ENCODE measurements around the gene PDLIM1.

The PDLIM1 gene

GRCh38 chr10:95276367-95277200 is 14.2 kb downstream of the PDLIM1 start:
- Mint-ChIP-seq H3K27ac (peak overlapping the region; percentile 22), H3K4me3 (no peak overlapping the region), H3K4me1 (peaks cover 40 to 65% of the 10 kb centered on the region in 2 donors), H3K36me3 (peaks cover 0 to 4% of the 10 kb centered on the region in 2 donors), H3K9me3 (no peaks in the 10 kb centered on the region), H3K27me3 (no peaks in the 10 kb centered on the region)
- peak; percentile 84 to 85 for ATAC-seq (replicated peaks)
- no peak for DNase-seq

- H3K27me3 Mint-ChIP-seq = no peaks in the 10 kb centered on the region
Observed at GRCh38 chr10:95275726-95276366, 15.0 kb downstream of the PDLIM1 start.

GRCh38 chr10:95273393-95274312 is 17.1 kb downstream of the PDLIM1 start:
- H3K27ac Mint-ChIP-seq = no peak overlapping the region
- ATAC-seq (replicated peaks) = no peak
- no peaks in the 10 kb centered on the region for H3K9me3 Mint-ChIP-seq
- H3K4me1 Mint-ChIP-seq = peaks cover 31 to 43% of the 10 kb centered on the region in 2 donors
- no peak overlapping the region for H3K4me3 Mint-ChIP-seq
- peaks cover 3 to 14% of the 10 kb centered on the region in 2 donors for H3K36me3 Mint-ChIP-seq
- no peak for DNase-seq
- H3K27me3 Mint-ChIP-seq = no peaks in the 10 kb centered on the region

More at GRCh38 chr10:95275726-95276366, 15.0 kb downstream of the PDLIM1 start:
- H3K4me1 Mint-ChIP-seq = peaks cover 36 to 60% of the 10 kb centered on the region in 2 donors
- DNase-seq (no peak), ATAC-seq (replicated peaks) (no peak)
- H3K36me3 Mint-ChIP-seq = peaks cover 0 to 4% of the 10 kb centered on the region in 2 donors
- H3K9me3 Mint-ChIP-seq = no peaks in the 10 kb centered on the region
- no peak overlapping the region for H3K4me3 Mint-ChIP-seq
- peak overlapping the region; percentile 22 for H3K27ac Mint-ChIP-seq

- Mint-ChIP-seq H3K27ac (peak overlapping the region; percentile 79), H3K27me3 (no peaks in the 10 kb centered on the region), H3K9me3 (no peaks in the 10 kb centered on the region), H3K4me1 (peaks cover 24 to 28% of the 10 kb centered on the region in 2 donors), H3K36me3 (peaks cover 11 to 29% of the 10 kb centered on the region in 2 donors), H3K4me3 (no peak overlapping the region)
- ATAC-seq (replicated peaks) (no peak), DNase-seq (no peak)
Observed at GRCh38 chr10:95268438-95268837, 22.4 kb downstream of the PDLIM1 start.

- DNase-seq = no peak
- H3K36me3 Mint-ChIP-seq = peaks cover 16 to 40% of the 10 kb centered on the region in 2 donors
- H3K4me3 Mint-ChIP-seq = no peak overlapping the region
- no peaks in the 10 kb centered on the region for H3K9me3 Mint-ChIP-seq
- H3K27ac Mint-ChIP-seq = no peak overlapping the region
- peaks cover 25 to 36% of the 10 kb centered on the region in 2 donors for H3K4me1 Mint-ChIP-seq
- H3K27me3 Mint-ChIP-seq = no peaks in the 10 kb centered on the region
- ATAC-seq (replicated peaks) = no peak
Observed at GRCh38 chr10:95267251-95267650, 23.6 kb downstream of the PDLIM1 start.

GRCh38 chr10:95266674-95267095 is 24.1 kb downstream of the PDLIM1 start:
- H3K27ac Mint-ChIP-seq = peak overlapping the region; percentile 95
- no peaks in the 10 kb centered on the region for H3K9me3 Mint-ChIP-seq
- H3K4me3 Mint-ChIP-seq = peak overlapping the region in 1 of 2 donors; percentile 57
- ATAC-seq (replicated peaks) (peak; percentile 99 to 100), DNase-seq (no peak)
- peaks cover 21 to 43% of the 10 kb centered on the region in 2 donors for H3K36me3 Mint-ChIP-seq
- H3K4me1 Mint-ChIP-seq = peaks cover 25 to 38% of the 10 kb centered on the region in 2 donors
- H3K27me3 Mint-ChIP-seq = no peaks in the 10 kb centered on the region

- H3K9me3 Mint-ChIP-seq = no peaks in the 10 kb centered on the region
- no peaks in the 10 kb centered on the region for H3K27me3 Mint-ChIP-seq
- peaks cover 27 to 42% of the 10 kb centered on the region in 2 donors for H3K4me1 Mint-ChIP-seq
- DNase-seq = no peak
- peaks cover 21 to 46% of the 10 kb centered on the region in 2 donors for H3K36me3 Mint-ChIP-seq
- H3K27ac Mint-ChIP-seq = no peak overlapping the region
- H3K4me3 Mint-ChIP-seq = no peak overlapping the region
- no peak for ATAC-seq (replicated peaks)
Observed at GRCh38 chr10:95265572-95265971, 25.2 kb downstream of the PDLIM1 start.

GRCh38 chr10:95264227-95265051 is 26.4 kb downstream of the PDLIM1 start:
- H3K4me3 Mint-ChIP-seq = no peak overlapping the region
- no peaks in the 10 kb centered on the region for H3K27me3 Mint-ChIP-seq
- no peak overlapping the region for H3K27ac Mint-ChIP-seq
- H3K36me3 Mint-ChIP-seq = peaks cover 19 to 45% of the 10 kb centered on the region in 2 donors
- ATAC-seq (replicated peaks) (no peak), DNase-seq (no peak)
- no peaks in the 10 kb centered on the region for H3K9me3 Mint-ChIP-seq
- H3K4me1 Mint-ChIP-seq = peaks cover 27 to 45% of the 10 kb centered on the region in 2 donors

GRCh38 chr10:95263864-95264226 is 27.0 kb downstream of the PDLIM1 start:
- ATAC-seq (replicated peaks) (no peak), DNase-seq (no peak)

GRCh38 chr10:95262763-95263518 is 27.9 kb downstream of the PDLIM1 start:
- peaks cover 23 to 45% of the 10 kb centered on the region in 2 donors for H3K4me1 Mint-ChIP-seq
- peaks cover 22 to 49% of the 10 kb centered on the region in 2 donors for H3K36me3 Mint-ChIP-seq
- H3K4me3 Mint-ChIP-seq = no peak overlapping the region
- no peaks in the 10 kb centered on the region for H3K27me3 Mint-ChIP-seq
- H3K27ac Mint-ChIP-seq = peak overlapping the region; percentile 37
- DNase-seq (no peak), ATAC-seq (replicated peaks) (no peak)
- peaks cover 0 to under 1% of the 10 kb centered on the region in 2 donors for H3K9me3 Mint-ChIP-seq

More at GRCh38 chr10:95263864-95264226, 27.0 kb downstream of the PDLIM1 start:
- no peak overlapping the region for H3K4me3 Mint-ChIP-seq
- H3K9me3 Mint-ChIP-seq = no peaks in the 10 kb centered on the region
- peaks cover 24 to 45% of the 10 kb centered on the region in 2 donors for H3K4me1 Mint-ChIP-seq
- H3K36me3 Mint-ChIP-seq = peaks cover 19 to 47% of the 10 kb centered on the region in 2 donors
- no peaks in the 10 kb centered on the region for H3K27me3 Mint-ChIP-seq
- peak overlapping the region; percentile 21 for H3K27ac Mint-ChIP-seq

GRCh38 chr10:95261926-95262325 is 28.9 kb downstream of the PDLIM1 start:
- Mint-ChIP-seq H3K9me3 (peaks cover 0 to 3% of the 10 kb centered on the region in 2 donors), H3K27me3 (no peaks in the 10 kb centered on the region), H3K4me3 (no peak overlapping the region), H3K27ac (peak overlapping the region; percentile 47), H3K4me1 (peaks cover 23 to 43% of the 10 kb centered on the region in 2 donors), H3K36me3 (peaks cover 29 to 56% of the 10 kb centered on the region in 2 donors)
- DNase-seq (no peak), ATAC-seq (replicated peaks) (no peak)

GRCh38 chr10:95260909-95261552 is 29.8 kb downstream of the PDLIM1 start:
- ATAC-seq (replicated peaks) = no peak
- Mint-ChIP-seq H3K4me3 (no peak overlapping the region), H3K36me3 (peaks cover 37 to 57% of the 10 kb centered on the region in 2 donors), H3K9me3 (peaks cover 0 to 3% of the 10 kb centered on the region in 2 donors), H3K4me1 (peaks cover 18 to 37% of the 10 kb centered on the region in 2 donors), H3K27me3 (no peaks in the 10 kb centered on the region), H3K27ac (peak overlapping the region; percentile 51)
- DNase-seq = no peak

Measured in stimulated activated naive B cell treated with anti-CD40 and anti-IgM and Interleukin-4, amounts not matched to agents 10 μg/mL and 1 μg/mL and 100 μg/mL, for 72 hours (primary cell).